ENCODE measurements around the gene GCSH. TPM values are rescaled to one million over a fixed set of nuclear protein-coding genes. Genes with fewer than 3 reads are reported as not detected.

Gene GCSH
- total and polyA plus RNA-seq, 2 of the 13 experiments (the other 11 are each of a cell fraction or from before 2014, with no cell fraction given): 35.9 to 103 TPM

DNA sequence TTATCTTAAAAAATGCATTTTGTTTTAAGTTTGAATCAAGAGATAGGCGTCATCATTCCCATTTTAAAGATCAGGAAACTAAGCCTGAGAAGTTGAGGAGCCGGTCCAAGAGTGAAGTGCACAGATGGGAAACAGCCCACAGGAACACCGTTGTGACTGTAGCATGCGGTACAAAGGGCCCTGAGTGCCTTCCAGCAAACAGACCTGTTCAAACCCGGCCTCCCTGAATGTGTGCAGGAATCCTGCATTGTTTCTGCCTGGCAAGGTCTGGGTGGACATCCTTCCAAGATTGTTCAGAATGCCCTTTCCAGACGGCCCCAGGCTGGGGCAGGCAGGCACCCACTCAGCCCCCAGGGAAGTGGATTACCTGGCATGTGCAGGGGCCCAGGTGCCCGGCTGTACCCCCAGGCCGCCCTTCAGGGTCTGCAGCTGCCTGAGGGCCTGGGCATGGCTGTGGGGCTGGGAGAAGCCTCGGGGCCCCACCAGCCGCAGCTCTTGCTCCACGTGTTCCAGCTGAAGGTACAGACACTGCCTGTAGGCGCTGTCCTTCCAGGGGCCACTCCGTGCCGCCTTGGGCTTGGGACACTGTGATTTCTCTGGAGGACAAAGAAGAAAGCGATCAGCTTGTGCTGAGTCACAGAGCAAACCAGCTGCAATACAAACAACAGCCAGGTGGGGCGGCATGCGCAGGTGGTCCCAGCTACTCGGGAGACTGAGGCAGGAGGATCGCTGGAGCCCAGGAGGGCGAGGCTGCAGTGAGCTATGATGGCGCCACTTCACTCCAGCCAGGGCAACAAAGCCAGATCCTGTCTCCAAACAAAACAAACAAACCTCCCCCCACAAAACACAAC, 45.0 kb upstream of the GCSH start (continued):
- TF ChIP-seq ZNF607 (CRISPR knock-in tag; IDR thresholded peaks at IDR 0.05; ENCODE audit: borderline replicate concordance) (0 out of 2 replicates have a peak, but pooled peaks have one; percentile 53), ISX (CRISPR knock-in tag; conservative IDR thresholded peaks at IDR 0.05) (0 out of 2 replicates have a peak, but pooled peaks have one; percentile 71), HOXA3 (CRISPR knock-in tag; IDR thresholded peaks at IDR 0.05) (peak; percentile 74), EEA1 (CRISPR knock-in tag; IDR thresholded peaks at IDR 0.05; ENCODE audit: borderline replicate concordance) (peak; percentile 61; the same call in 1 of the 2 replicates), KLF11 (CRISPR knock-in tag; IDR thresholded peaks at IDR 0.05) (0 out of 2 replicates have a peak, but pooled peaks have one; percentile 19), JDP2 (CRISPR knock-in tag; IDR thresholded peaks at IDR 0.05; ENCODE audit: borderline replicate concordance) (no peak), PRPF4 (IDR thresholded peaks at IDR 0.05; ENCODE audit: low read depth, low read length, poor library complexity, severe bottlenecking) (no peak), SCMH1 (CRISPR knock-in tag; IDR thresholded peaks at IDR 0.05; ENCODE audit: borderline replicate concordance) (no peak), ZNF724P (CRISPR knock-in tag; IDR thresholded peaks at IDR 0.05; ENCODE audit: borderline replicate concordance) (no peak), ZNF296 (CRISPR knock-in tag; conservative IDR thresholded peaks at IDR 0.05) (0 out of 2 replicates have a peak, but pooled peaks have one; percentile 46), FOXC1 (CRISPR knock-in tag; IDR thresholded peaks at IDR 0.05; ENCODE audit: borderline replicate concordance) (0 out of 2 replicates have a peak, but pooled peaks have one; percentile 36), HIVEP1 (CRISPR knock-in tag; IDR thresholded peaks at IDR 0.05) (peak; percentile 69; the same call in 1 of the 2 replicates), SNAI1 (CRISPR knock-in tag; IDR thresholded peaks at IDR 0.05; ENCODE audit: borderline replicate concordance) (0 out of 2 replicates have a peak, but pooled peaks have one; percentile 46)
- TF ChIP-seq, protein P1, sequence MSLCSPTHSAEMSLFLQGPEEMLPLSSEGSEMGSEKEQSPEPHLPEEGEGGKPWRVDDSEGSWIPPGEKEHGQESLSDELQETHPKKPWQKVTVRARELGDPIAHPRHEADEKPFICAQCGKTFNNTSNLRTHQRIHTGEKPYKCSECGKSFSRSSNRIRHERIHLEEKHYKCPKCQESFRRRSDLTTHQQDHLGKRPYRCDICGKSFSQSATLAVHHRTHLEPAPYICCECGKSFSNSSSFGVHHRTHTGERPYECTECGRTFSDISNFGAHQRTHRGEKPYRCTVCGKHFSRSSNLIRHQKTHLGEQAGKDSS (CRISPR knock-in tag; IDR thresholded peaks at IDR 0.05; ENCODE audit: borderline replicate concordance, low read depth): 0 out of 2 replicates have a peak, but pooled peaks have one; percentile 62
- TF ChIP-seq, protein P2, sequence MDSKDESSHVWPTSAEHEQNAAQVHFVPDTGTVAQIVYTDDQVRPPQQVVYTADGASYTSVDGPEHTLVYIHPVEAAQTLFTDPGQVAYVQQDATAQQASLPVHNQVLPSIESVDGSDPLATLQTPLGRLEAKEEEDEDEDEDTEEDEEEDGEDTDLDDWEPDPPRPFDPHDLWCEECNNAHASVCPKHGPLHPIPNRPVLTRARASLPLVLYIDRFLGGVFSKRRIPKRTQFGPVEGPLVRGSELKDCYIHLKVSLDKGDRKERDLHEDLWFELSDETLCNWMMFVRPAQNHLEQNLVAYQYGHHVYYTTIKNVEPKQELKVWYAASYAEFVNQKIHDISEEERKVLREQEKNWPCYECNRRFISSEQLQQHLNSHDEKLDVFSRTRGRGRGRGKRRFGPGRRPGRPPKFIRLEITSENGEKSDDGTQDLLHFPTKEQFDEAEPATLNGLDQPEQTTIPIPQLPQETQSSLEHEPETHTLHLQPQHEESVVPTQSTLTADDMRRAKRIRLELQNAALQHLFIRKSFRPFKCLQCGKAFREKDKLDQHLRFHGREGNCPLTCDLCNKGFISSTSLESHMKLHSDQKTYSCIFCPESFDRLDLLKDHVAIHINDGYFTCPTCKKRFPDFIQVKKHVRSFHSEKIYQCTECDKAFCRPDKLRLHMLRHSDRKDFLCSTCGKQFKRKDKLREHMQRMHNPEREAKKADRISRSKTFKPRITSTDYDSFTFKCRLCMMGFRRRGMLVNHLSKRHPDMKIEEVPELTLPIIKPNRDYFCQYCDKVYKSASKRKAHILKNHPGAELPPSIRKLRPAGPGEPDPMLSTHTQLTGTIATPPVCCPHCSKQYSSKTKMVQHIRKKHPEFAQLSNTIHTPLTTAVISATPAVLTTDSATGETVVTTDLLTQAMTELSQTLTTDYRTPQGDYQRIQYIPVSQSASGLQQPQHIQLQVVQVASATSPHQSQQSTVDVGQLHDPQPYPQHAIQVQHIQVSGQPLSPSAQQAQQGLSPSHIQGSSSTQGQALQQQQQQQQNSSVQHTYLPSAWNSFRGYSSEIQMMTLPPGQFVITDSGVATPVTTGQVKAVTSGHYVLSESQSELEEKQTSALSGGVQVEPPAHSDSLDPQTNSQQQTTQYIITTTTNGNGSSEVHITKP (CRISPR knock-in tag; IDR thresholded peaks at IDR 0.05; ENCODE audit: low read depth): no peak
- TF ChIP-seq, protein P3, sequence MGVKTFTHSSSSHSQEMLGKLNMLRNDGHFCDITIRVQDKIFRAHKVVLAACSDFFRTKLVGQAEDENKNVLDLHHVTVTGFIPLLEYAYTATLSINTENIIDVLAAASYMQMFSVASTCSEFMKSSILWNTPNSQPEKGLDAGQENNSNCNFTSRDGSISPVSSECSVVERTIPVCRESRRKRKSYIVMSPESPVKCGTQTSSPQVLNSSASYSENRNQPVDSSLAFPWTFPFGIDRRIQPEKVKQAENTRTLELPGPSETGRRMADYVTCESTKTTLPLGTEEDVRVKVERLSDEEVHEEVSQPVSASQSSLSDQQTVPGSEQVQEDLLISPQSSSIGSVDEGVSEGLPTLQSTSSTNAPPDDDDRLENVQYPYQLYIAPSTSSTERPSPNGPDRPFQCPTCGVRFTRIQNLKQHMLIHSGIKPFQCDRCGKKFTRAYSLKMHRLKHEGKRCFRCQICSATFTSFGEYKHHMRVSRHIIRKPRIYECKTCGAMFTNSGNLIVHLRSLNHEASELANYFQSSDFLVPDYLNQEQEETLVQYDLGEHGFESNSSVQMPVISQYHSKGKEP (CRISPR knock-in tag; IDR thresholded peaks at IDR 0.05): 0 out of 2 replicates have a peak, but pooled peaks have one; percentile 41
